Measurements from ENCODE around the gene BDKRB2.

- TF ChIP-seq CTCF (IDR thresholded peaks at IDR 0.05; ENCODE audit: low read length) (no peak), EZH2 (IDR thresholded peaks at IDR 0.05; ENCODE audit: borderline replicate concordance, low read length) (no peak)
These were observed 15.3 kb upstream of the BDKRB2 start for GRCh38 chr14:96189281-96189711.

All from OCI-LY1 (cell line).